Measurements from ENCODE around the gene TTC23L. TPM values are rescaled to one million over a fixed set of nuclear protein-coding genes. Genes with fewer than 3 reads are reported as not detected.

Gene TTC23L
- total and polyA plus RNA-seq, 2 of the 8 experiments (the other 6 are each of a cell fraction or from before 2014, with no cell fraction given): 1.1 to 2.4 TPM

- Histone ChIP-seq H4K5ac (ENCODE audit: insufficient read length, low read depth, low read length) (no peak overlapping the region), H3K36me3 (ENCODE audit: control insufficient read depth in 2 of 4, insufficient read depth in 4 of 4, low read length in 3 of 4) (peaks cover 0 to 13% (median 6%) of the 10 kb centered on the region in 4 experiments; a peak in 4 of 8 replicates), H4K8ac (ENCODE audit: extremely low read depth, insufficient read depth, low read length) (no peak overlapping the region), H2AFZ (ENCODE audit: low read length) (no peak overlapping the region), H3K27ac (ENCODE audit: low read depth, low read length) (no peak overlapping the region), H3K9me3 (ENCODE audit: insufficient read depth in 2 of 2, low read depth in 1 of 2, low read length in 1 of 2) (peaks cover 13% of the 10 kb centered on the region in 2 experiments), H2BK5ac (ENCODE audit: low read depth, low read length) (no peak overlapping the region), H2AK5ac (ENCODE audit: low read depth, low read length) (no peak overlapping the region), H3K4ac (replicated peaks; ENCODE audit: insufficient read length, low read depth, low read length) (no peak overlapping the region), H3K79me1 (ENCODE audit: low read depth, low read length) (no peaks in the 10 kb centered on the region), H3K4me1 (replicated peaks in 1 of 4; ENCODE audit: control insufficient read depth in 3 of 4, insufficient read depth in 4 of 4, low read length in 3 of 4) (peaks cover 0 to 4% (median 0%) of the 10 kb centered on the region in 4 experiments; a peak in 1 of 7 replicates), H3K14ac (ENCODE audit: insufficient read length) (no peak overlapping the region), H3K56ac (replicated peaks; ENCODE audit: insufficient read length, low read depth, low read length) (no peak overlapping the region), H3K4me2 (ENCODE audit: insufficient read depth in 1 of 2, low read depth in 2 of 2, low read length in 2 of 2) (no peak overlapping the region), H3K79me2 (ENCODE audit: control insufficient read depth in 1 of 2, insufficient read depth in 2 of 2, low read length in 2 of 2) (peaks cover 0 to 66% of the 10 kb centered on the region in 2 experiments; a peak in 2 of 4 replicates), H2BK120ac (replicated peaks; ENCODE audit: low read depth, low read length) (no peak overlapping the region), H2BK20ac (ENCODE audit: low read length) (no peak overlapping the region), H3K18ac (ENCODE audit: extremely low read depth, low read length) (no peak overlapping the region), H3K27me3 (replicated peaks in 1 of 4; ENCODE audit: control insufficient read depth in 3 of 4, extremely low read depth in 1 of 4, insufficient read depth in 3 of 4, low read length in 3 of 4) (no peaks in the 10 kb centered on the region), H3K9ac (replicated peaks in 1 of 4; ENCODE audit: extremely low read depth in 1 of 4, low read depth in 3 of 4, low read length in 3 of 4) (no peak overlapping the region), H3K23ac (ENCODE audit: insufficient read length) (no peak overlapping the region), H4K91ac (replicated peaks; ENCODE audit: insufficient read length, low read length) (no peak overlapping the region), H3K4me3 (ENCODE audit: extremely low read depth in 1 of 4, insufficient read depth in 2 of 4, low read depth in 3 of 4, low read length in 4 of 4) (no peak overlapping the region), H2BK12ac (ENCODE audit: low read depth, low read length) (no peak overlapping the region), H3K23me2 (ENCODE audit: low read depth, low read length) (no peaks in the 10 kb centered on the region), H2BK15ac (ENCODE audit: low read length) (no peak overlapping the region), H4K20me1 (replicated peaks in 1 of 2; ENCODE audit: control insufficient read depth in 1 of 2, insufficient read depth in 2 of 2, low read length in 2 of 2) (peaks cover 3 to 4% of the 10 kb centered on the region in 2 experiments)
- no peak for FAIRE-seq
- WGBS, 2 experiments (ENCODE audit: extremely low coverage in 1 of 2, insufficient coverage in 1 of 2, insufficient read length in 1 of 2, insufficient replicate concordance in 2 of 2, low coverage in 1 of 2, low lambda C conversion rate in 2 of 2, missing lambda C conversion rate in 1 of 2): 88% methylated on average over 2 of the region's 2 CpGs; no CpG with 5 or more reads in 1 of the 2 experiments
- DNase-seq (ENCODE audit: low read depth in 1 of 2, low spot score in 2 of 2): no peak
- ChIA-PET POLR2A (ENCODE audit: partially characterized antibody) (interaction anchor here (1.6 kb wide), 1 partner anchor 12 kb away, joined by 3 read pairs; no protein-coding TSS in a partner anchor), CTCF (ENCODE audit: partially characterized antibody) (interaction anchor here (1.0 to 1.4 kb wide), 3 partner anchors 14 to 314 kb away, joined by 3 to 4 read pairs (median 3); no protein-coding TSS in a partner anchor)
- no peak for TF ChIP-seq NANOG (IDR thresholded peaks at IDR 0.05; ENCODE audit: insufficient read depth, low read depth, low read length, poor library complexity, severe bottlenecking)
- no peak for TF ChIP-seq CREB1 (IDR thresholded peaks at IDR 0.05)
- TF ChIP-seq ASH2L (IDR thresholded peaks at IDR 0.05; ENCODE audit: low read length): no peak
- TF ChIP-seq JUN (IDR thresholded peaks at IDR 0.05; ENCODE audit: low read depth, low read length): no peak
- no peak for TF ChIP-seq RFX5 (IDR thresholded peaks at IDR 0.05; ENCODE audit: borderline replicate concordance, low read depth, low read length)
- TF ChIP-seq TAF1 (IDR thresholded peaks at IDR 0.05; ENCODE audit: low read depth, low read length): no peak
- no peak for TF ChIP-seq RNF2 (IDR thresholded peaks at IDR 0.05; ENCODE audit: borderline replicate concordance, low read depth, low read length, missing control alignments, poor library complexity, severe bottlenecking)
- TF ChIP-seq CEBPB (IDR thresholded peaks at IDR 0.05; ENCODE audit: low read depth, low read length): no peak
- no peak for TF ChIP-seq BACH1 (IDR thresholded peaks at IDR 0.05; ENCODE audit: low read length)
- TF ChIP-seq EZH2 (IDR thresholded peaks at IDR 0.05; ENCODE audit: low read depth, low read length, severe bottlenecking): no peak
- TF ChIP-seq CBX8 (IDR thresholded peaks at IDR 0.05; ENCODE audit: borderline replicate concordance, low read depth, low read length): no peak
- TF ChIP-seq TAF7 (optimal IDR thresholded peaks at IDR 0.05; ENCODE audit: borderline replicate concordance, low read depth, low read length): no peak
- no peak for TF ChIP-seq CTBP2 (IDR thresholded peaks at IDR 0.05; ENCODE audit: borderline replicate concordance, insufficient read depth, insufficient read length, low read length)
Measured at GRCh38 chr5:34789639-34790038, 49.3 kb upstream of the TTC23L start.

All from H1 (cell line).